Gastrocnemius medialis (tissue), 4 donors: ENCODE results near the gene TFIP11. TPM values are rescaled to one million over a fixed set of nuclear protein-coding genes. Genes with fewer than 3 reads are reported as not detected.

ENCODE experiments used
- ATAC-seq, 2 donors: fragments of 150-250 bp; one replicate each; pipeline ENCODE4 v1.9.1; 2016
- DNase-seq, 2 donors: peaks; one replicate each; pipeline ENCODE4 v3.0.0-alpha.2; 2019
- H3K27ac ChIP-seq, 4 donors: fragments of 200-600 bp; sonication (generic); 1 replicate in 1 of 4; 2 replicates in 3 of 4; pipeline ENCODE4 v1.5.1; 2016 to 2018; ENCODE audit warnings: mild to moderate bottlenecking in 2 of 4, moderate library complexity in 1 of 4
- H3K27me3 ChIP-seq, 3 donors: fragments of 200-600 bp; sonication (generic) in 2 of 3; 1 replicate in 1 of 3; 2 replicates in 2 of 3; pipeline versions ENCODE4 v1.5.1 to v1.6.0; 2016 to 2019; ENCODE audit warnings: mild to moderate bottlenecking in 1 of 3, moderate library complexity in 1 of 3
- H3K36me3 ChIP-seq, 2 donors: fragments of 200-600 bp; sonication (generic) in 1 of 2; one replicate each; pipeline ENCODE4 v1.5.1; 2017 to 2018
- H3K4me1 ChIP-seq, 2 donors: fragments of 200-600 bp; sonication (generic) in 1 of 2; one replicate each; pipeline ENCODE4 v1.5.1; 2016 to 2017; ENCODE audit warnings: mild to moderate bottlenecking in 2 of 2
- H3K4me3 ChIP-seq, 4 donors: fragments of 200-600 bp; sonication (generic) in 3 of 4; 1 replicate in 1 of 4; 2 replicates in 3 of 4; pipeline ENCODE4 v1.5.1; 2016 to 2019; ENCODE audit warnings: mild to moderate bottlenecking in 2 of 4
- H3K9me3 ChIP-seq, 3 donors: fragments of 200-600 bp; sonication (generic) in 2 of 3; 1 replicate in 1 of 3; 2 replicates in 2 of 3; pipeline ENCODE4 v1.5.1; 2016 to 2019
- POLR2A ChIP-seq, 2 donors: fragments of 450-650 bp; IDR thresholded peaks; one replicate each; pipeline ENCODE4 v1.6.1; 2017; ENCODE audit warnings: antibody characterized with exemption in 2 of 2, mild to moderate bottlenecking in 2 of 2, moderate library complexity in 2 of 2
- in situ Hi-C, 4 donors: fragments of 200-750 bp; cut with MboI; loops; one replicate each; pipeline versions ENCODE4 v1.15.0 to v1.8.0; 2017; ENCODE audit warnings: low sequenced_read_pairs in 4 of 4
- intact Hi-C: fragments of 100-400 bp; cut with DNase I; formaldehyde crosslinking; loops from one replicate; pipeline ENCODE4 v1.15.1; 2023; ENCODE audit warnings: low total_unique reads
- total RNA-seq, 4 donors: library from RNA; depleted of rRNA; stranded (reverse); fragments of >200 nt; gene quantifications; one replicate each; pipeline versions ENCODE4 v1.1.0 to v1.2.3, GENCODE V29; 2016
- TF ChIP-seq, protein P1 (sequence below), 5 experiments: fragments of 450-650 bp in 3 of 5; fragments of 200-600 bp in 2 of 5; sonication (generic) in 2 of 5; IDR thresholded peaks in 4 of 5; conservative IDR thresholded peaks in 1 of 5; 1 replicate in 4 of 5; 2 replicates in 1 of 5; pipeline ENCODE4 v1.5.1; 2016 to 2019; ENCODE audit warnings: antibody characterized with exemption in 5 of 5, mild to moderate bottlenecking in 3 of 5, moderate library complexity in 3 of 5

Gene TFIP11
- total RNA-seq, 4 donors from 2014 or later: 33.1 to 65.7 (median 49.2) TPM

DNA sequence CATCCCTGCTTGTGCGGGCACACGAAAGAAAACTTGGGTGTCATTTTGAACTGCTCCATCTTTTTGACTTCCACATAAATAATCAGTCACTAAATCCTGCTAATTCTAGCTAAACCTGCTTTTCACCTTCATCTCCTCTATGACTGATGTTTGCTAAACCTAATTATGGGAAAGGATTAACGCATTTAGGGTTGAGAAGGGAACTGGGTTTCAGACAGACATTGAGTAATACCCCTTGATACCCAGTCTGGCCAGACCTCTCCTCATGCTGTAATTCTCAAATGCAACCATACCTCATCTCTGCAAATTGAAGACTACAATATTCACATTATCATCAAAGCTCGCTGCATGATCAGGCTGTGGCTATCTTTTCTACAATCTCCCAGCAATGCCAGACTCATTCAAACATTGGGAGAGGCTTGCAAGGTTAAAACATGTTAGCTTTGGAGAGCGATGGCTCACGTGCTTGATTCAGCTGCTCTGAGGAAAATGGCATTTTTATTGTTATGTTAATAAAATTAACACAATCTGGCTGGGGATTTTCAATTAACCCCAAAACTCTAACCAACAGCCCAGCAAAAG lies 31.1 kb downstream of the TFIP11 start:
- Histone ChIP-seq H3K27me3 (no peaks in the 10 kb centered on the region), H3K4me1 (peaks cover 54 to 60% of the 10 kb centered on the region in 2 donors), H3K9me3 (no peaks in the 10 kb centered on the region), H3K36me3 (peaks cover 0 to 15% of the 10 kb centered on the region in 2 donors), H3K27ac (peak overlapping the region in 1 of 4 donors; percentile 11), H3K4me3 (no peak overlapping the region)
- no peak for TF ChIP-seq POLR2A (IDR thresholded peaks at IDR 0.05)
- TF ChIP-seq, protein P1, sequence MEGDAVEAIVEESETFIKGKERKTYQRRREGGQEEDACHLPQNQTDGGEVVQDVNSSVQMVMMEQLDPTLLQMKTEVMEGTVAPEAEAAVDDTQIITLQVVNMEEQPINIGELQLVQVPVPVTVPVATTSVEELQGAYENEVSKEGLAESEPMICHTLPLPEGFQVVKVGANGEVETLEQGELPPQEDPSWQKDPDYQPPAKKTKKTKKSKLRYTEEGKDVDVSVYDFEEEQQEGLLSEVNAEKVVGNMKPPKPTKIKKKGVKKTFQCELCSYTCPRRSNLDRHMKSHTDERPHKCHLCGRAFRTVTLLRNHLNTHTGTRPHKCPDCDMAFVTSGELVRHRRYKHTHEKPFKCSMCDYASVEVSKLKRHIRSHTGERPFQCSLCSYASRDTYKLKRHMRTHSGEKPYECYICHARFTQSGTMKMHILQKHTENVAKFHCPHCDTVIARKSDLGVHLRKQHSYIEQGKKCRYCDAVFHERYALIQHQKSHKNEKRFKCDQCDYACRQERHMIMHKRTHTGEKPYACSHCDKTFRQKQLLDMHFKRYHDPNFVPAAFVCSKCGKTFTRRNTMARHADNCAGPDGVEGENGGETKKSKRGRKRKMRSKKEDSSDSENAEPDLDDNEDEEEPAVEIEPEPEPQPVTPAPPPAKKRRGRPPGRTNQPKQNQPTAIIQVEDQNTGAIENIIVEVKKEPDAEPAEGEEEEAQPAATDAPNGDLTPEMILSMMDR (IDR thresholded peaks at IDR 0.05 in 4 of 5, conservative IDR thresholded peaks at IDR 0.05 in 1 of 5): no peak
- intact Hi-C loops (loop anchor here (5.0 kb wide), 1 partner anchor 81 kb away; no protein-coding TSS in a partner anchor), in situ Hi-C loops (loop anchor here in 2 of 4 donors (10.0 kb wide), 1 partner anchor 104 kb away; no protein-coding TSS in a partner anchor)
- no peak for DNase-seq
- no peak for ATAC-seq

DNA sequence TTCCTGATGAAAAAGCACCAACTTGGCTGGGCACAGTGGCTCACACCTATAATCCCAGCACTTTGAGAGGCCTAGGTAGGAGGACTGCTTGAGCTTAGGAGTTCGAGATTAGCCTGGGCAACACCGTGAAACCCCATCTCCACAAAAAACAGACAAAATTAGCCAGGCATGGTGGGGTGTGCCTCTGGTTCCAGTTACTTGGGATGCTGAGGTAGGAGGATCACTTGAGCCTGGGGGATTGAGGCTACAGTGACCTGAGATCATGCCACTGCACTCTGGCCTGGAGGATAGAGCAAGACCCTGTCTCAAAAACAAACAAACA lies 31.7 kb downstream of the TFIP11 start:
- no peak for DNase-seq
- no peak overlapping the region for H3K4me3 ChIP-seq
- peak overlapping the region; percentile 22 to 48 (median 40) for H3K27ac ChIP-seq
- TF ChIP-seq, protein P1 (IDR thresholded peaks at IDR 0.05 in 4 of 5, conservative IDR thresholded peaks at IDR 0.05 in 1 of 5): no peak
- no peak for TF ChIP-seq POLR2A (IDR thresholded peaks at IDR 0.05)
- no peak for ATAC-seq
- in situ Hi-C loops (loop anchor here in 2 of 4 donors (10.0 kb wide), 1 partner anchor 104 kb away; no protein-coding TSS in a partner anchor), intact Hi-C loops (loop anchor here (5.0 kb wide), 1 partner anchor 82 kb away; no protein-coding TSS in a partner anchor)
- H3K4me1 ChIP-seq: peaks cover 50 to 57% of the 10 kb centered on the region in 2 donors
- peaks cover 0 to 21% of the 10 kb centered on the region in 2 donors for H3K36me3 ChIP-seq
- no peaks in the 10 kb centered on the region for H3K9me3 ChIP-seq
- H3K27me3 ChIP-seq: no peaks in the 10 kb centered on the region

DNA sequence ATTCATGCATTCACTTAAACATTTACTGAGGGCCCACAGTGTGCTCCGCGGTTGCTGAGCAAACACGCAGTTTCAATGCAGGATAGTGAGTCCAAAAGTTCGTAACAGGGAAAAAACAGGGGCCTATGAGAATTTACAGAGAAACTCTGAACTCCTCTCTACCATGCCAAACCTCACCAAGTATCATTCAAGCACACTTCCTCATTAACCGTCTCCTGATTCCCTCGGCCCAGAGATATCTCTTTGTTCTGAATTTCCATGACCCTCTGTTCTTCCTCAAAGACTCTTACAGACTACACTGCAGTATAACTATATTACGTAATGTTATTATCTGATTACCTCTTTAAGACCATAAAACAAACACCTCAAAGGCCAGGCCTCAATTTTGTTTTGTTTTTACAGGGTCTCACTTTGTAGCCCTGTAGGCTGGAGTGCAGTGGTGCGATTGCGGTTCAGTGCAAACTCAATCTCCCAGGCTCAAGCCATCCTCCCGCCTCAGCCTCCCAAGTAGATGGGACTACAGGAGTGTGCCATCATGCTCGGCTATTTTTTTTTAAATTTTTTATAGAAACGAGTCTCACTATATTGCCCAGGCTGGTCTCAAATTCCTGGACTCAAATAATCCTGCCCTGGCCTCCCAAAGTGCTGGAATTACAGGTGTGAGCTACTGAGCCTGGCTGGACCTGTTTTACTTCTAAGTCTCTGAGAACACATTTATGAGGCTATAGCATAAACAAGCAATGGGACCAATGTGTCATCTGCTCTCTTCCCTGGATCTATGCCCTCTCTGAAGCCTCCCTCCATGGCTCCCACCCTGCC lies 32.3 kb downstream of the TFIP11 start:
- Histone ChIP-seq H3K4me1 (peaks cover 45 to 51% of the 10 kb centered on the region in 2 donors), H3K4me3 (peak overlapping the region in 1 of 4 donors; percentile 15), H3K9me3 (no peaks in the 10 kb centered on the region), H3K27me3 (no peaks in the 10 kb centered on the region), H3K27ac (peak overlapping the region; percentile 22 to 48 (median 40)), H3K36me3 (peaks cover 0 to 24% of the 10 kb centered on the region in 2 donors)
- ATAC-seq: no peak
- intact Hi-C loops: loop anchor here (5.0 kb wide), 1 partner anchor 82 kb away; no protein-coding TSS in a partner anchor
- in situ Hi-C loops: loop anchor here in 2 of 4 donors (10.0 kb wide), 1 partner anchor 105 kb away; no protein-coding TSS in a partner anchor
- no peak for DNase-seq
- TF ChIP-seq POLR2A (IDR thresholded peaks at IDR 0.05): no peak
- TF ChIP-seq, protein P1 (IDR thresholded peaks at IDR 0.05 in 4 of 5, conservative IDR thresholded peaks at IDR 0.05 in 1 of 5): no peak

DNA sequence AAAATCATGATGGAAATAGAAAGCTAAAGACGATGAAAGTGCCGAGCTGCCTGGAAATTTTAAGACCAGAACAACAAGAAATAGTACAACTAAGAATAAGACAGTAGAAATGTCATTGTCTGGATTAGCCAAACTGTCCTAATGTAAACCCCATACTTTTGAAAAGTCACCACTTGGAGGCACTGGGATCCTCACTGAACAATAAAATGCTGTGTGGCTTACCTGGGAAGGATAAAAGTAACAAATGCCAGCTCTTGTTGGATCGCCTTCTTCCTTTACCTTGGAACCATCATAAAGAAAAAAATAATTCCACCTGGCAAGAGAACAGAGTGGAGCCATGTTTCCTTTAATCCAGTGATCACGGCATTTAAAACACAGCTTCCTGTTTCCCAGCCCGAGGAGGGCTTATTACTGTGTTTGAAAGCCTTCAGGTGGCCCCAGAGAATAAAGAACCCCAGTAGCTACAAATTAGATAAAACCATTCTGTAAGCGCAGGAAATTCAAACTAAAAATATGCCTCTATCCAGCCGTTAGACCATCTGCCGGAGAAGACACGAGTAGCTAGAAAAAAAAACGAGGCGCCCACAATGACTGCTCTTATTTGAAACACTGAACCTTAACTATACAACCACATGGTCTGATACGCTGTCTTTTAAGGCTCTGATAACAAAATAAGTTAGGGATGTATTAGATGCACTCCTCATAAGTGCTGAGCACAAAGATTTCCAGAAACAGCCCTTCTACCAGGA lies 33.1 kb downstream of the TFIP11 start:
- DNase-seq: no peak
- peak overlapping the region; percentile 22 to 48 (median 34) for H3K27ac ChIP-seq
- intact Hi-C loops (no loop called here), in situ Hi-C loops (no loop called here)
- ATAC-seq: no peak
- H3K36me3 ChIP-seq: peaks cover 0 to 24% of the 10 kb centered on the region in 2 donors
- TF ChIP-seq, protein P1 (IDR thresholded peaks at IDR 0.05 in 4 of 5, conservative IDR thresholded peaks at IDR 0.05 in 1 of 5): peak in 1 of 5 experiments; percentile 12
- no peak for TF ChIP-seq POLR2A (IDR thresholded peaks at IDR 0.05)
- no peaks in the 10 kb centered on the region for H3K27me3 ChIP-seq
- peak overlapping the region in 2 of 4 donors; percentile 1 to 15 for H3K4me3 ChIP-seq
- no peaks in the 10 kb centered on the region for H3K9me3 ChIP-seq
- peaks cover 39 to 43% of the 10 kb centered on the region in 2 donors for H3K4me1 ChIP-seq
